Sigmoid colon (tissue), 4 donors: ENCODE measurements around the gene THAP4.

ENCODE experiments used
- EP300 ChIP-seq, 4 donors: sonication (generic); formaldehyde crosslinking; IDR thresholded peaks; one replicate each; pipeline ENCODE4 v1.6.1; 2017; ENCODE audit warnings: antibody characterized with exemption in 4 of 4
- POLR2A ChIP-seq, 2 donors: fragments of 450-650 bp; IDR thresholded peaks; one replicate each; pipeline ENCODE4 v1.6.1; 2016; ENCODE audit warnings: antibody characterized with exemption in 2 of 2, mild to moderate bottlenecking in 2 of 2, moderate library complexity in 2 of 2
- POLR2AphosphoS5 ChIP-seq, 4 donors: sonication (generic); formaldehyde crosslinking; IDR thresholded peaks; one replicate each; pipeline ENCODE4 v1.6.1; 2017; ENCODE audit warnings: antibody characterized with exemption in 4 of 4
- TF ChIP-seq, protein P1 (sequence below), 4 experiments: fragments of 450-650 bp in 3 of 4; fragments of 200-600 bp in 1 of 4; IDR thresholded peaks; one replicate each; pipeline ENCODE4 v1.5.1; 2016 to 2019; ENCODE audit warnings: antibody characterized with exemption in 4 of 4, mild to moderate bottlenecking in 3 of 4, moderate library complexity in 2 of 4

GRCh38 chr2:241571821-241572620 lies 64.9 kb downstream of the THAP4 start:
- TF ChIP-seq, protein P1, sequence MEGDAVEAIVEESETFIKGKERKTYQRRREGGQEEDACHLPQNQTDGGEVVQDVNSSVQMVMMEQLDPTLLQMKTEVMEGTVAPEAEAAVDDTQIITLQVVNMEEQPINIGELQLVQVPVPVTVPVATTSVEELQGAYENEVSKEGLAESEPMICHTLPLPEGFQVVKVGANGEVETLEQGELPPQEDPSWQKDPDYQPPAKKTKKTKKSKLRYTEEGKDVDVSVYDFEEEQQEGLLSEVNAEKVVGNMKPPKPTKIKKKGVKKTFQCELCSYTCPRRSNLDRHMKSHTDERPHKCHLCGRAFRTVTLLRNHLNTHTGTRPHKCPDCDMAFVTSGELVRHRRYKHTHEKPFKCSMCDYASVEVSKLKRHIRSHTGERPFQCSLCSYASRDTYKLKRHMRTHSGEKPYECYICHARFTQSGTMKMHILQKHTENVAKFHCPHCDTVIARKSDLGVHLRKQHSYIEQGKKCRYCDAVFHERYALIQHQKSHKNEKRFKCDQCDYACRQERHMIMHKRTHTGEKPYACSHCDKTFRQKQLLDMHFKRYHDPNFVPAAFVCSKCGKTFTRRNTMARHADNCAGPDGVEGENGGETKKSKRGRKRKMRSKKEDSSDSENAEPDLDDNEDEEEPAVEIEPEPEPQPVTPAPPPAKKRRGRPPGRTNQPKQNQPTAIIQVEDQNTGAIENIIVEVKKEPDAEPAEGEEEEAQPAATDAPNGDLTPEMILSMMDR (IDR thresholded peaks at IDR 0.05) = no peak
- TF ChIP-seq EP300 (IDR thresholded peaks at IDR 0.05) (no peak), POLR2A (IDR thresholded peaks at IDR 0.05) (no peak), POLR2AphosphoS5 (IDR thresholded peaks at IDR 0.05) (no peak)
